ENCODE measurements around the gene ADGRV1.

DNA sequence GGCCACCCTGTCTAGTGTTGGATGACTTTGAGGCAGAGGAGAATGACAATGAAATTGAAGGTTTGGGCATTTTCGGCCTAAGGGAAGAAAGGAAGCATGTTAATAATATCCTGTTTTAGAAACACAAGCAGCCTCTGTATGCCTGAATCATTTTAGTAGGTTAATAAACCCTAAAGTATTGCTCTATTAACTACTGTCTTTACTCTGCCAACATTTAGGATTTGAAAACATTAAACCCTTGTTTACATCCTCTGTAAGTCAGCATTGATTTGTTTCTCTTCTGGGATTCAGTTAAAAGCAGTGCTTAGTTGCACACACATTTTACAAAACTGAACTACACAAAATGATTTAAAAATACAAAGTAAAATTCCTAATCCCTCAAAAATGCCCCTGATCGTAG lies 465.6 kb downstream of the ADGRV1 start:
- TF ChIP-seq JUN (IDR thresholded peaks at IDR 0.05) (no peak), RFX5 (IDR thresholded peaks at IDR 0.05) (no peak), POLR2A (IDR thresholded peaks at IDR 0.05; ENCODE audit: low read length) (no peak), CHD4 (IDR thresholded peaks at IDR 0.05; ENCODE audit: borderline replicate concordance) (no peak), EP300 (IDR thresholded peaks at IDR 0.05) (no peak), REST (IDR thresholded peaks at IDR 0.05) (no peak)
- TF ChIP-seq, protein P1, sequence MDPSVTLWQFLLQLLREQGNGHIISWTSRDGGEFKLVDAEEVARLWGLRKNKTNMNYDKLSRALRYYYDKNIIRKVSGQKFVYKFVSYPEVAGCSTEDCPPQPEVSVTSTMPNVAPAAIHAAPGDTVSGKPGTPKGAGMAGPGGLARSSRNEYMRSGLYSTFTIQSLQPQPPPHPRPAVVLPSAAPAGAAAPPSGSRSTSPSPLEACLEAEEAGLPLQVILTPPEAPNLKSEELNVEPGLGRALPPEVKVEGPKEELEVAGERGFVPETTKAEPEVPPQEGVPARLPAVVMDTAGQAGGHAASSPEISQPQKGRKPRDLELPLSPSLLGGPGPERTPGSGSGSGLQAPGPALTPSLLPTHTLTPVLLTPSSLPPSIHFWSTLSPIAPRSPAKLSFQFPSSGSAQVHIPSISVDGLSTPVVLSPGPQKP (IDR thresholded peaks at IDR 0.05; ENCODE audit: low read depth, low read length): no peak
- TF ChIP-seq, protein P2, sequence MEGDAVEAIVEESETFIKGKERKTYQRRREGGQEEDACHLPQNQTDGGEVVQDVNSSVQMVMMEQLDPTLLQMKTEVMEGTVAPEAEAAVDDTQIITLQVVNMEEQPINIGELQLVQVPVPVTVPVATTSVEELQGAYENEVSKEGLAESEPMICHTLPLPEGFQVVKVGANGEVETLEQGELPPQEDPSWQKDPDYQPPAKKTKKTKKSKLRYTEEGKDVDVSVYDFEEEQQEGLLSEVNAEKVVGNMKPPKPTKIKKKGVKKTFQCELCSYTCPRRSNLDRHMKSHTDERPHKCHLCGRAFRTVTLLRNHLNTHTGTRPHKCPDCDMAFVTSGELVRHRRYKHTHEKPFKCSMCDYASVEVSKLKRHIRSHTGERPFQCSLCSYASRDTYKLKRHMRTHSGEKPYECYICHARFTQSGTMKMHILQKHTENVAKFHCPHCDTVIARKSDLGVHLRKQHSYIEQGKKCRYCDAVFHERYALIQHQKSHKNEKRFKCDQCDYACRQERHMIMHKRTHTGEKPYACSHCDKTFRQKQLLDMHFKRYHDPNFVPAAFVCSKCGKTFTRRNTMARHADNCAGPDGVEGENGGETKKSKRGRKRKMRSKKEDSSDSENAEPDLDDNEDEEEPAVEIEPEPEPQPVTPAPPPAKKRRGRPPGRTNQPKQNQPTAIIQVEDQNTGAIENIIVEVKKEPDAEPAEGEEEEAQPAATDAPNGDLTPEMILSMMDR (IDR thresholded peaks at IDR 0.05): no peak
- TF ChIP-seq, protein P3, sequence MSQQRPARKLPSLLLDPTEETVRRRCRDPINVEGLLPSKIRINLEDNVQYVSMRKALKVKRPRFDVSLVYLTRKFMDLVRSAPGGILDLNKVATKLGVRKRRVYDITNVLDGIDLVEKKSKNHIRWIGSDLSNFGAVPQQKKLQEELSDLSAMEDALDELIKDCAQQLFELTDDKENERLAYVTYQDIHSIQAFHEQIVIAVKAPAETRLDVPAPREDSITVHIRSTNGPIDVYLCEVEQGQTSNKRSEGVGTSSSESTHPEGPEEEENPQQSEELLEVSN (IDR thresholded peaks at IDR 0.05; ENCODE audit: borderline replicate concordance, low read depth): no peak
